ENCODE data around the gene NUB1. TPM values are rescaled to one million over a fixed set of nuclear protein-coding genes. Genes with fewer than 3 reads are reported as not detected.

NUB1 gene
- total RNA-seq, 1 donor from 2014 or later, result 53.5 TPM

GRCh38 chr7:151404216-151405011, 62.8 kb downstream of the NUB1 start:
- TF ChIP-seq CTCF (IDR thresholded peaks at IDR 0.05; ENCODE audit: unreplicated experiment), result no peak
- no peak for DNase-seq (ENCODE audit: low spot score, unreplicated experiment)
- Mint-ChIP-seq H3K27ac (no peak overlapping the region), H3K4me1 (ENCODE audit: low read depth) (peaks cover 9% of the 10 kb centered on the region), H3K9me3 (ENCODE audit: low read depth) (no peaks in the 10 kb centered on the region), H3K27me3 (no peaks in the 10 kb centered on the region), H3K4me3 (ENCODE audit: low read depth) (no peak overlapping the region), H3K36me3 (ENCODE audit: insufficient read depth) (peaks cover 2% of the 10 kb centered on the region)

GRCh38 chr7:151405056-151405455, 63.4 kb downstream of the NUB1 start:
- Mint-ChIP-seq H3K4me1 (ENCODE audit: low read depth) (peaks cover 9% of the 10 kb centered on the region), H3K9me3 (ENCODE audit: low read depth) (no peaks in the 10 kb centered on the region), H3K36me3 (ENCODE audit: insufficient read depth) (peaks cover 2% of the 10 kb centered on the region), H3K27ac (no peak overlapping the region), H3K4me3 (ENCODE audit: low read depth) (no peak overlapping the region), H3K27me3 (no peaks in the 10 kb centered on the region)
- no peak for DNase-seq (ENCODE audit: low spot score, unreplicated experiment)
- TF ChIP-seq CTCF (IDR thresholded peaks at IDR 0.05; ENCODE audit: unreplicated experiment), result no peak

GRCh38 chr7:151405588-151405987, 64.0 kb downstream of the NUB1 start:
- Mint-ChIP-seq H3K36me3 (ENCODE audit: insufficient read depth) (peaks cover 2% of the 10 kb centered on the region), H3K9me3 (ENCODE audit: low read depth) (no peaks in the 10 kb centered on the region), H3K27ac (no peak overlapping the region), H3K27me3 (no peaks in the 10 kb centered on the region), H3K4me1 (ENCODE audit: low read depth) (peaks cover 9% of the 10 kb centered on the region), H3K4me3 (ENCODE audit: low read depth) (no peak overlapping the region)
- no peak for DNase-seq (ENCODE audit: low spot score, unreplicated experiment)
- TF ChIP-seq CTCF (IDR thresholded peaks at IDR 0.05; ENCODE audit: unreplicated experiment), result no peak

GRCh38 chr7:151406051-151406875, 64.7 kb downstream of the NUB1 start:
- no peak for TF ChIP-seq CTCF (IDR thresholded peaks at IDR 0.05; ENCODE audit: unreplicated experiment)
- no peak for DNase-seq (ENCODE audit: low spot score, unreplicated experiment)
- Mint-ChIP-seq H3K4me3 (ENCODE audit: low read depth) (peak overlapping the region; percentile 19), H3K27ac (no peak overlapping the region), H3K4me1 (ENCODE audit: low read depth) (peaks cover 16% of the 10 kb centered on the region), H3K27me3 (peaks cover 7% of the 10 kb centered on the region), H3K9me3 (ENCODE audit: low read depth) (no peaks in the 10 kb centered on the region), H3K36me3 (ENCODE audit: insufficient read depth) (peaks cover 2% of the 10 kb centered on the region)

- Mint-ChIP-seq H3K9me3 (ENCODE audit: low read depth) (no peaks in the 10 kb centered on the region), H3K4me1 (ENCODE audit: low read depth) (peaks cover 21% of the 10 kb centered on the region), H3K27ac (no peak overlapping the region), H3K4me3 (ENCODE audit: low read depth) (peak overlapping the region; percentile 52), H3K36me3 (ENCODE audit: insufficient read depth) (peaks cover 2% of the 10 kb centered on the region), H3K27me3 (peaks cover 11% of the 10 kb centered on the region)
- DNase-seq (ENCODE audit: low spot score, unreplicated experiment), result no peak
- TF ChIP-seq CTCF (IDR thresholded peaks at IDR 0.05; ENCODE audit: unreplicated experiment), result no peak
Measured at GRCh38 chr7:151406886-151407583, 65.4 kb downstream of the NUB1 start.

All from progenitor cell of endocrine pancreas (in vitro differentiated cells).